Activated CD4-positive, alpha-beta T cell treated with anti-CD3 and anti-CD28 coated beads, Interleukin-2, amount 50 U/mL, for 24 hours (primary cell): Measurements from ENCODE around the gene NRAP.
"Not testable (repeated sequence)": the region's sequence is repeated elsewhere in the genome, so short reads cannot be mapped to it uniquely, and the experiment has no call there.

ENCODE experiments used
- DNase-seq, 2 donors: peaks; one replicate each; pipeline ENCODE4 v3.0.0-alpha.2; 2020; ENCODE audit warnings: low read depth in 1 of 2, low spot score in 1 of 2

Gene NRAP

GRCh38 chr10:113683300-113683699 is 19.5 kb upstream of the NRAP start:
- no peak for DNase-seq

DNA sequence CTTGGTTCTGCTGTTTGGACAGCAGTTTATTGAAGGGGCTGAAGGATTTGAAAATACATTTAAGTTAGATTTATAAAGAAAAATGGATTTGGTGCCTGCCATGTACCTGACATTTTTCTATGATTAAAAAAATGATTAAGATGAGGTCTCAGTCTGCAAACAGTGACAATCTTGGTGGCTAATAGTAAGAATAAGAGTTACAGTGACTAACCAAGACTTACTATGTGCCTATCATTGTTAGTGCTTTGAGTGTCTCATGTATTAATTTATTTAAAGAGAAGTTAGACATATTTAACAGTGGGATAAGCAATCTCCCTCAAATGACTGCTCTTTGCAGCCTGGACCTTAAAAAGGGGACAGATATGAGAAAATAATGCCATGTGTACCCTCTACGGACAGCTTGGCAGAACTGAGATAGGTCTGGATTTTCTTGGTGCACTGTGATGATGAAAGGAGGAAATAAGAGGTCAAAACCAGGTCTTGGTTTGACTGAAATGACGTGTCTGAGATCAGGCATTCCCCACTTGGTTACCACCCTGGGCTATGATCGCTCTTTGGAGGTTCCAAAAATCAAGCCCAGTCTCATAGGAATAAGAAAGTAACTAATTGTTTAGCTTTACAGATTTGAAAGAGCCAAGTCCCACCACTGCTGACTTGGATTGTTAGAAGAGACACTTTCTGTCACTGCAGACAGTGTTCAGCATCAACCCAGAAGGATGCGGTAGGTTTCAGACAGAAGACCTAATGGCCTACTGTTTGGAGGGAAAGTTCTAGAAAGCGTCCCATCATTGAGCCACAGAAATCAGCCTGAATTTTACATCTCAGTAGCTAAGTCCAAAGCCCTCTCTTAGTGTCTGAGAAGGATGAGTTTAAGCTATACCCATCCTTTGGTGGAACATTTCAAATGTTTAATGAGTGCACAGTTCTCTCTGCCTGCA is 18.0 kb upstream of the NRAP start:
- DNase-seq, result peak in 1 of 2 donors; percentile 25

DNA sequence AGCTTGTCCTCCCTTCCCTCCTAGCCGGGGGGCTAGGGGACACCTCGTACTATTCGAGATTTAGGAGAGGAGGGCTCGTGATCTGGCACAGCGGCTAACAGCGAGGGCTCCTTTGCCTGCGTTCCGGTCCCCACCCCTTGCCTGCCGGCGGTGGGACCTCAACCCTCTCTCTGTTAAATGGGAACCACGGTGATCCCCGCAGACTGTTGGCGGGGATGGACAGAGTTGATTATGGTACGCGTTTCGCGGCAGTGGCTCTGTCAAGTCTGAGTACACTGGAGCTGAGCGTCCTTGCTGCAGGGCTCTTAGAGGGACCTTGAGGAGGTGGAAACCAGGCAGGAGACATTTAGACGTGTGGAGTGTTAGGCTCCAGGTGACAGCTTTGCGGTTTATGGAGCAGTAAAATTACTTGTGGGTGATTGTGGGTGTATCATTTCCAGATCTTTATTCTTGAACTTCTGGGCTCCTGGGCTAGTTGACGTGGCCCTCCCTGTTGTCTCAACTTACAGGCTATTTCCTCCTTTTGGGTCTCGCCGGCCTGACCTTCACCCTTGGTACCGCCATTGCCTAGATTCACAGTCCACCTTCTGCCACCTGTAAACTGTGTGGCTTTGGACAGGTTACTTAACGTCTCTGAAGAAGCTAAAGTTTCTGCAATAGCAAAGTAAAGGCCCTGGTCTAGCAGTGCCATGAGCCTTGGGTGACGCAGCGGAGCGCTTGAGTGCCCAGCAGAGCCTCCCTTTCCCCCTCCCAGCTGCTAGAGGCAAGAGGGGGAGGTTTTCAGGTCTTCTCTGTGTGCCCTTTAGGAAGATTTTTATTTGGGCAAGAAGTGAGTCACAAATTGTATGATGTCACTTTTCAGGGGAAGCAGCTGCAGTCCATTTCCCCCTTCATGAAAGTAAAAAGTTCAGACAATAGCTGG is 16.6 kb upstream of the NRAP start:
- DNase-seq, result no peak

DNA sequence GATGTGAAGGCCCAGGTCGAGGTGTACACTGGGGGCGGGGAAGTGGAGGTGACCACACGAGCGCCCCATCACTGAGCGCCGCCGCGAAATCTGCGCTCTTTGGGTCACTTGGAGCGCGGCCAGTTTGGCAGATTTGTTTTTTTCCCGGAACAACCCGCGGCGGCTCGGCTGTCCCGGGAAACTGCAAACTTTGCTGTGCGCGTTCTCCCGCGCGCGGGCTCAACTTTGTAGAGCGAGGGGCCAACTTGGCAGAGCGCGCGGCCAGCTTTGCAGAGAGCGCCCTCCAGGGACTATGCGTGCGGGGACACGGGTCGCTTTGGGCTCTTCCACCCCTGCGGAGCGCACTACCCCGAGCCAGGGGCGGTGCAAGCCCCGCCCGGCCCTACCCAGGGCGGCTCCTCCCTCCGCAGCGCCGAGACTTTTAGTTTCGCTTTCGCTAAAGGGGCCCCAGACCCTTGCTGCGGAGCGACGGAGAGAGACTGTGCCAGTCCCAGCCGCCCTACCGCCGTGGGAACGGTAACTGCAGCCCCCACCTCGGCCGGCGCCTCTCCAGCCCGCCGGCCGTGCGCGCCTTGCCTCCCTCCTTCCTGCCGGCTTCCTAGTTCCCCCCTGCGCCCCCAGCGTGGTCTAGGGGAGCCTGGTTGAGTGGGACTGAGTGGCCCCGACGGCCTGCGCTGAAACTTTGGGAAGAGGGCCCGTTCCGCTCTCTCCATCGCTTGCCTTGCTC is 15.8 kb upstream of the NRAP start, which contains the start of gene CASP7:
Gene CASP7 (plus strand): TSS at position 450 of the 727 bp plus-strand sequence. CDS start 17,582 bp downstream, outside the sequence.
- DNase-seq, result peak; percentile 53 to 73

DNA sequence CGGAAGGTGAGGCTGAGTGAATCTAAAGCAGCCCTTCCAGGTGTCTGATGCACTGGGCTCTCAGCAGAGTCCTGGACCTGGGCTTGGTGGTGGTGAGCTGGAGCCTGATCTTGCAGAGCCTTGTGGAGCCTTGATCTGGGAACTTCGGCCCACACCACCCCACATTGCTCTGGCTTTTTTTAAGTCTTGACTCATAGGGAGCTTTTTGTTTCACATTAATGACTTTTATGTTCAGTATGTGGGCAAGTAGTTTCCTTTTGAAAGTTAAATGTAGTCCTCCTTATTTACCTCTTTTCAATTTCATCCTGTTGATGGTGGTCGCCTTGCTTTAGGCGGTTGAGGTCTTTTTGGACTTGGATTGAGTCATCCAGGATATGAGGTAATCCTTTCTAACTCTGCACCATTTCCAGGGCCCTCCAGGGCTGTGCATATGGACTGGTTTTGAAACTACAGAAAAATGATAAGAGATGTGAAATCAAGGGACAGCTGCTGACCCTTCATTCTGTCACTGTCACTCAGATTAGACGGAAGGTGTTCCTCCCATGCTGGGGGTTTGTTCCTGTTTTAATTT is 2.9 kb upstream of the NRAP start:
- DNase-seq, result no peak

DNA sequence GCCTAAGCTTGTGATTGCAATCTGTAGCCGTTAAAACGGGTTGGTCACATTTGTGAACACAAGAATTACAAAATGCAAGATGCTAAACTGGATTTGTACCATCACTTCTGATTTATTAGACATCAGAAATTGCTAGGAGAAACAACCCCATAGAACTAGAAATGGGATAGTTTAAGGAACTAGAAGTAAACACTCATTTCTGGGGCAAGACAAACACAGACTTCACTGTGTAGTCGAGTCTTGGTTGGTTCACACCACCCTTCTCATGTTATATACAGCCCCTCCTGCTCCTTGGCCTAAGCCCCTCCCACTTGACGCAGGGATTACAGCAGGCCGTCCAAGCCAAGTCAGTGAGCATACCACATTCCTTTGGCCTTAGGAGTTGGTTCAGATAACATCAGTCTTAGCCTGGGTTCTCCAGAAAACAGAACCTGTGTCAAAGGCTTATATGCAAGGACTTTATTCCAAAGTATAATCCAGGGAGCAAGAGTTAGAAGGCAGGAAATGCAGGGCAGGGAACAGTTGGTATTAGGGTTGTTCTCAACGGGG is 2.0 kb upstream of the NRAP start:
- no peak for DNase-seq

GRCh38 chr10:113665352-113665751 is 1.5 kb upstream of the NRAP start:
- DNase-seq, result no peak

GRCh38 chr10:113663142-113663541 is 699 bp downstream of the NRAP start:
- no peak for DNase-seq

- DNase-seq, result no peak
These were observed 2.5 kb downstream of the NRAP start for GRCh38 chr10:113661332-113661731.

DNA sequence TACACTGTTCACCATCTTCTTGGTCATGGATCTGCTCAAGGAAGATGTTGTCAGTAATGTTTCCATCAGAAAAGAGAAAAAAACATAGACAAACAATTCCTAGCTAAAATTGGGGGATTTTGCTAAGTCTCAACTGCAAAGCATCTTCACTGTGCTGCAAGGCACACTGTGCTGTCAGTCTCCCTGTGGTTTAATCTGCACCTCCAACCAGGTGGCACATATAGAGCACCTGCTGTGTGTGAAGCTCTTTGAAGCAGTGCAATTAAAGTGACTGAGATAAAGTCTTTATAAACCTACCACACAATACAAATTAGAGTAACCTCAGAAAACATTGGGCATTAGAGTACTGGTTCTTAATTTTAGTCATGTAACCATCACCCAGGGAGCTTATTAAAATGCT is 6.3 kb downstream of the NRAP start:
- no peak for DNase-seq

DNA sequence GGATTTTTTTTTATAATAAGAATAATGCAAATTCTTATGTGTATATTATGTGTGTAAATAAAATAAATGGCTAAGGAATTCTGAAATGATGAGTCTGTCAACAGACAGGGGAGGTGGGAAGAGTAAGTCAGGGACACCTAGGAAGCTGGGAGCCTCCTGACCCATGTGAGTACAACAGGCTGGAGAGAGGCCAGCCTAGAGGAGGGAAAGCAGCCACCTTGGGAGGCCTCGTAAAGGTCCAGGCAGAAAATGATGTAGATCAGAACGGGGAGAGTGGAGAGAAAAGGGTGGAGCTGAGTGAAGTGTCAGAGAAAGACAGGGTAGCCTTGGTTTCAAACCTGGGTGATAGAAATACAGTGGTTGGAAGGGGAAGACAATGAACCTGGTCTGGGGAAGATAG is 6.9 kb downstream of the NRAP start:
- no peak for DNase-seq

- not testable (repeated sequence) for DNase-seq
These were observed 11.4 kb downstream of the NRAP start for GRCh38 chr10:113652456-113652855.

DNA sequence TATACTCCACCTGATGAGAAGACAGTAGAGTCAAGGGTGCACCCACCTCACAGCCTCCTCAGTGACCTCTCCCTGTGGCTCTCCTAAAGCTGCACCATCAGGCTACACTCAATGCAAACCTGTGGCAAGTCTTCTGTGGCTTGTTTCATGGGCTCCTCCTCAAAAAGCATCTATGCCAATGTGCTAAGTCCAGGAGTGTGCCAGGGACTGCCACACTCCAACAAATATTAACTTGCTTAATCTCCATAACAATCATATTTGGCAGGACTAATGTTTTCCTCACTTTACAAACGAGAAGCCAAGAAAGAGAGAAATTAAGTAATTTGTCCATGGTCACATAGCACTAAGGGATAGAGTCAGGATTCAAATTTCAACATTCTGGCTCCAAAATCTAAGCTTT is 11.9 kb downstream of the NRAP start:
- DNase-seq, result no peak

GRCh38 chr10:113651021-113651420 is 12.8 kb downstream of the NRAP start:
- DNase-seq, result no peak

GRCh38 chr10:113650172-113650571 is 13.7 kb downstream of the NRAP start:
- DNase-seq, result no peak

GRCh38 chr10:113648478-113648877 is 15.4 kb downstream of the NRAP start:
- no peak for DNase-seq

GRCh38 chr10:113647812-113648211 is 16.0 kb downstream of the NRAP start:
- DNase-seq, result no peak

- no peak for DNase-seq
These were observed 17.3 kb downstream of the NRAP start for GRCh38 chr10:113646336-113647201.
